ENCODE measurements around the gene SIK3.

Gene SIK3

DNA sequence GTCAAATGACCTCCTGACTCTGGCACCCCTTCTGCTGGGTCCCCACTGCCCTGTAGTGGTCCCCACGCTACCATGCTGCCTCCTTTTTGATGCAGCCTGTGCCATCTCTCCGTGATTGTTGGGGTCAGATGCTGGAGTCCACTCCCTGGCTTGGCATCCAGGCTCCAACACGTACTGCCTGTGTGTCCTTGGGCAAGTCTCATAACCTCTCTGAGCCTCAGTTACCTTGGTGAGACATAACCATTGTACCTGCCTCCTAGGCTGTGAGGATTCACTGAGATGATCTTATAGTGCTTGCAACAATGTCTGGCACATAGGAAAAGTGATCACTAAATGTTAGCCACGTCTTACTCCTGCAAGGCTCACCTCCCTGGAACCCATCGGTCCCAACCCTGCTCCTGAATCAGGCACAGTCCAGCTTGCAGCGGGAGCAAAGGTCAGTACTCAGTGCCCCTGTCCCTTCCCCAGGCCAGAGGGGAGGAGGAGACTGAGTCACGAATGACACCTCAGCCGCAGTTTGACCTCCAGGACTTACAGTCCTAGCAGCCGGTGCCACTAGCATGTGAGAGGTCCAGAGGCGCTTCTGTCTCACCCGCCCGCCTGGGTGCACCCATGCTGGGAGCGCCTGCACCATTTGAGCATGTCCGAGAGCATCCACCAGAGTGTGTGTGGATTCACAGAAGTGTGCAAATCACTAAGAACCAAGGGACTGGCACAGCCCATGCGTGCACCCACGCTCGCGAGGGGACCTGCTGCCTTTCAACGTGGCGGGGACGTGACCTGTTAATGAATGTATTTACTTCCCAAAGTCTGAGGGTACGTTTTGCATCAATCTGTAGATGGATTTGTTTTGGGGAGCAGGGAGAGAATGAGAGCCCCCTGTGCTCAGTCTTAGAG is 272.1 kb downstream of the SIK3 start:
- in situ Hi-C loops (cut with MboI; ENCODE audit: low pct_unique_long_range_greater_than_20kb, low sequenced_read_pairs, unreplicated experiment) = no loop called here
- TF ChIP-seq, protein P1, sequence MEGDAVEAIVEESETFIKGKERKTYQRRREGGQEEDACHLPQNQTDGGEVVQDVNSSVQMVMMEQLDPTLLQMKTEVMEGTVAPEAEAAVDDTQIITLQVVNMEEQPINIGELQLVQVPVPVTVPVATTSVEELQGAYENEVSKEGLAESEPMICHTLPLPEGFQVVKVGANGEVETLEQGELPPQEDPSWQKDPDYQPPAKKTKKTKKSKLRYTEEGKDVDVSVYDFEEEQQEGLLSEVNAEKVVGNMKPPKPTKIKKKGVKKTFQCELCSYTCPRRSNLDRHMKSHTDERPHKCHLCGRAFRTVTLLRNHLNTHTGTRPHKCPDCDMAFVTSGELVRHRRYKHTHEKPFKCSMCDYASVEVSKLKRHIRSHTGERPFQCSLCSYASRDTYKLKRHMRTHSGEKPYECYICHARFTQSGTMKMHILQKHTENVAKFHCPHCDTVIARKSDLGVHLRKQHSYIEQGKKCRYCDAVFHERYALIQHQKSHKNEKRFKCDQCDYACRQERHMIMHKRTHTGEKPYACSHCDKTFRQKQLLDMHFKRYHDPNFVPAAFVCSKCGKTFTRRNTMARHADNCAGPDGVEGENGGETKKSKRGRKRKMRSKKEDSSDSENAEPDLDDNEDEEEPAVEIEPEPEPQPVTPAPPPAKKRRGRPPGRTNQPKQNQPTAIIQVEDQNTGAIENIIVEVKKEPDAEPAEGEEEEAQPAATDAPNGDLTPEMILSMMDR (IDR thresholded peaks at IDR 0.05; ENCODE audit: extremely low read depth, insufficient read depth, missing control alignments) = no peak
- no peak for DNase-seq (ENCODE audit: low spot score)

DNA sequence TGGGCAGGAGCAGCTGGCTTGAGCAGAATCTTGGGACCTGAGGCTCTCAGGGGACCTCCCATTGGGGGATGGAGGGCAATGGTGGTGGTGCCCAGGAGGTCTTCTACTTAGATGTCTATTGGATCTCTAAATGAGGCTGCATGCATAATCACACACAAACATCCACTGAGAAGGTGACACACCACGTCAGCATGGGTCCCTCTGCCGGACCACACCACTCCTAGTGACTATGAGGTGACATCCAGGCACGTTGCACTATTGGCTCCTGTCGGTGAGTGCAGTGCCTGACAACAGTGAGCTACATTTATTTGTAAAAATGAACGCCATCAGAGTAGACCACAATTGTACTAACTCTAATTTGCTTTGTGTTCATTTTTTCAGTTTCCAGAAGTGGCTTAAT is 272.8 kb downstream of the SIK3 start:
- TF ChIP-seq, protein P1 (IDR thresholded peaks at IDR 0.05; ENCODE audit: extremely low read depth, insufficient read depth, missing control alignments) = no peak
- DNase-seq (ENCODE audit: low spot score) = no peak
- in situ Hi-C loops (cut with MboI; ENCODE audit: low pct_unique_long_range_greater_than_20kb, low sequenced_read_pairs, unreplicated experiment) = no loop called here

DNA sequence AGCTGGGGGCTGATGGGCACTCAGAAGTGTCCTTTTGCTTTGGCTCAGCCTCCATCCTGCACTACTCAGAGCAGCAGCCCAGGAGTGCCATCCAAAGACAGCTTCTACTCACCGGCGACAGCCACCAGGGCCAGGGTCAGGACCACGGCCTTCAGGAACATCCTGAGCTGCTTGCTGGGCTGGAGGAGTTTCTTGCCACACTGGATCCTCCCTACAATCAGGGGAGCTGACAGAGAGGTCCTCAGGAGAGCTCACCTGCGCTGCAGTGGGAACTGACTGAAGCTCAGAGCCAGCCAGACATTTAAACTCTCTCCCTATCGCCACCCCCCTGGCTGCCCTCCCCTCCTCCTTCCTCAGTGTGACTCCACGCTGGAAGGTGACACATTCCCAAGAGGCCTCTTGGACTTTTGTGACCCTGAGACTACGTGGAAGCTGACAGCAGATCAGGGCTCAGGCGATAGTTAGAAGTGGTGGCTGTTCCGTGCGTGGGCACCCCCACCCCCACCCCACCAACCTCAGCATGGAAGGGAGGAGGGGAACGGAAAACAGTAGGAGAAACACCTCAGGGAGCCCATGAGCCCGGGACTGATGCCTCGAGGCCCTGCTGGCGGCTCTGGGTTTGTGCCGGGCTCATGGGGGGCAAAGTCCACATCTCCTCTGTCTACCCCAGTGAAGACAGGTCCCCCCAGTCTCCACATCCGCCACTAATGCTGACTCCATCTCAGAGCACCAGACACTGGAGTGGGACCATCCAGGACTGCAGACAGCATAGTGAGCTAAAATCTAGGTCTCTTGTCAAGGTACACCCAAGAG is 275.0 kb downstream of the SIK3 start, which contains the start of gene APOA4:
TSS of gene APOA4 (minus strand) at position 274 of the 813 bp plus-strand sequence. CDS start at position 161, 113 bp downstream.
- TF ChIP-seq, protein P1 (IDR thresholded peaks at IDR 0.05; ENCODE audit: extremely low read depth, insufficient read depth, missing control alignments) = no peak
- no peak for DNase-seq (ENCODE audit: low spot score)
- in situ Hi-C loops (cut with MboI; ENCODE audit: low pct_unique_long_range_greater_than_20kb, low sequenced_read_pairs, unreplicated experiment) = no loop called here

DNA sequence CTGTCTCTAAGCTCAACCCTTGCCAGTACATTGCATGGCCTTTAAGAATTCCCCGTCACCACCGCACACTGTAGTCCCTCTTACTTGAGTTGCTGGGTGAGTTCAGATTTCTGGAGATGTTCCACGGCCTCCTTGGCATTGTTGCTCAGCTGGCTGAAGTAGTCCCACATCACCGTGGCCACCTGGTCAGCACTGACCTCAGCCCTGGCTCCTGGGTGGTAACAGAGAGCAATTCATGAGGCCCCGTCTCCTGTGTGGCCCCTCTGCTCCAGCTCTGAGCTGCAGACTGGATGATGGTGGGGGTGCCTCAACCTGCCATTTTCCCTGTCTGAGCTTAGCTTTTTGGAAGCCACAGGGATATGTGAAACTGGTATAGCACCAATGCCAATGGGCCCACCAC is 275.7 kb downstream of the SIK3 start:
- in situ Hi-C loops (cut with MboI; ENCODE audit: low pct_unique_long_range_greater_than_20kb, low sequenced_read_pairs, unreplicated experiment) = no loop called here
- DNase-seq (ENCODE audit: low spot score) = no peak
- TF ChIP-seq, protein P1 (IDR thresholded peaks at IDR 0.05; ENCODE audit: extremely low read depth, insufficient read depth, missing control alignments) = no peak

DNA sequence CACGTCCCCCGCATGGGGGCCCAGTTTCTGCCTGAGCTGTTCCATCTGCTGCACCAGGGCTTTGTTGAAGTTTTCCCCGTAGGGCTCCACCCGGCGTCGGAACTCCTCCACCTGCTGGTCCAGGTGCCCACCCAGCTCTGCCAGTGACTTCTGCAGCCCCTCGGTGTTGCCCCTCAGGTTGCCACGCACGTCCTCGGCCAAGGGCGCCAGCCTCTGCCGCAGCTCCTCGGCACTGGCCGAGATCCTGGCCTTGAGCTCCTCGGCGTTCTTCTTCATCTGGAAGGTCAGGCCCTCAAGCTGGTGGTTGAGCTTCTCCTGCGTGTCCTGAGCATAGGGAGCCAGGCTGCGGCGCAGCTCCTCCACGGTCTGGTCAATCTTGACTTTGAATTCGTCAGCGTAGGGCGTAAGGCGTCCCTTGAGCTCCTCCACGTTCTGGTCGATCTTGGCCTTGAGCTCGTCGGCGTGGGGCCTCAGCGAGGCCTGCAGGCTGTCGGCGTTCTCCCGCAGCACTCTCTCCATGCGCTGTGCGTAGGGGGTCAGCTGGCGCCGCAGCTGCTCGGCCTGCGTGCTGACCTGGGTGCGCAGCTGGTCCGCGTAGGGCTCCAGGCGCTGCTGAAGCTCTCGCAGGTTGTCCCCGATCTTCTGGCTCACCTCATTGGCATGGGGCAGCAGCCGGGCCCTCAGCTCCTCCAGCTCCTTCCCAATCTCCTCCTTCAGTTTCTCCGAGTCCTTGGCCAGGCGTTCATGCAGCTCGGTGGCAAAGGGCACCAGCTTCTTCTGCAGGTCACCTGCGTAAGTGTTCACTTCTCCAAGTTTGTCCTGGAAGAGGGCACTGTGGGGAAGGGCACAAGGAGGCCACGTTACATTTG is 276.9 kb downstream of the SIK3 start:
- in situ Hi-C loops (cut with MboI; ENCODE audit: low pct_unique_long_range_greater_than_20kb, low sequenced_read_pairs, unreplicated experiment) = no loop called here
- TF ChIP-seq, protein P1 (IDR thresholded peaks at IDR 0.05; ENCODE audit: extremely low read depth, insufficient read depth, missing control alignments) = no peak
- DNase-seq (ENCODE audit: low spot score) = no peak

DNA sequence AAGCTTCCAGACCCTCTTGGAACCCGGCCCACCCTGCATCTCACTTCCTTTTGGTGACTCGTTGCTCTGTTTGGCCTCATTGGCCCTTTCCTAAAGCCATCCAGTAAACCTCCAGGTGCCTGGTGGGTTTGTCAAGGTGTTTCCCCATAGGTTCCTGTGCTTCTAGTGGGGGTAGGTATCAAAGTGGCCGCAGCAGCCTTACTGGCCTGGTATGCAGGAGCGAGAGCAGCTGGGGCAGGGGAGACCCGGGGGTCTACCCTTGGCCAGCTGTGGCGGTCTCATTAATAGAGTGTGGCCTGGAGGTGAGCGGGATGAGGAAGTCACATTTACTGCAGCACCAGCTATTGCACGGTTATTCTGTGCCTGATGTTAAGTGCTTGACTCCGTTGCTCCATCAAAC is 279.2 kb downstream of the SIK3 start:
- in situ Hi-C loops (cut with MboI; ENCODE audit: low pct_unique_long_range_greater_than_20kb, low sequenced_read_pairs, unreplicated experiment) = no loop called here
- no peak for DNase-seq (ENCODE audit: low spot score)
- TF ChIP-seq, protein P1 (IDR thresholded peaks at IDR 0.05; ENCODE audit: extremely low read depth, insufficient read depth, missing control alignments) = no peak

Measured in GM13977 (cell line).